Rectal smooth muscle tissue (tissue), 1 donor: Measurements from ENCODE around the gene MAST4.

ENCODE experiments used
- H3K27ac ChIP-seq: one replicate; pipeline ENCODE4 v1.7.0; 2013; ENCODE audit warnings: low read depth, low read length, inconsistent platforms
- H3K27me3 ChIP-seq: one replicate; pipeline ENCODE4 v1.7.0; 2013; ENCODE audit warnings: low read length; ENCODE audit not compliant: control insufficient read depth, insufficient read depth
- H3K36me3 ChIP-seq: one replicate; pipeline ENCODE4 v1.7.0; 2013; ENCODE audit warnings: low read length; ENCODE audit not compliant: control insufficient read depth, insufficient read depth
- H3K4me1 ChIP-seq: one replicate; pipeline ENCODE4 v1.7.0; 2013; ENCODE audit warnings: low read length; ENCODE audit not compliant: control insufficient read depth, insufficient read depth
- H3K4me3 ChIP-seq: one replicate; pipeline ENCODE4 v1.7.0; 2013; ENCODE audit warnings: low read length
- H3K9ac ChIP-seq: one replicate; pipeline ENCODE4 v1.7.0; 2013; ENCODE audit warnings: low read length

MAST4 gene

DNA sequence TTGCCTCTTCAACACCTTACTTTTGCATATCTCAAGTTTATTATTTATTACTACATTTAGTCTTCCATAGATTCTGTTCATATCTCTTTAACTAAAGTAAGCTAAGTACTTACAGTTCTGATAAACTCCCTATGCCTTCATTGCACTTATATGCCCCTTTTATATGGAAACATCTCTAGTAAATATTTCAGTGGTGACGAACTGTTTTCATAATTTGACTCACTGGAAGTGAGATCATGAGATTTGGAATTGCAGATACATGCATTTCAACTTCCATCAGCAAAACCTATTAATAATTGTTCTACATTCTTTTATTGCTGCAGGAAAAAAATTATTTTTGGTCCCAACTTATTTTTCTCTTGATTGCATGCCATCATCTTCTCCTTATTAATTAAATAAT lies 336.9 kb downstream of the MAST4 start:
- Histone ChIP-seq H3K36me3 (no peaks in the 10 kb centered on the region), H3K27ac (no peak overlapping the region), H3K9ac (no peak overlapping the region)

DNA sequence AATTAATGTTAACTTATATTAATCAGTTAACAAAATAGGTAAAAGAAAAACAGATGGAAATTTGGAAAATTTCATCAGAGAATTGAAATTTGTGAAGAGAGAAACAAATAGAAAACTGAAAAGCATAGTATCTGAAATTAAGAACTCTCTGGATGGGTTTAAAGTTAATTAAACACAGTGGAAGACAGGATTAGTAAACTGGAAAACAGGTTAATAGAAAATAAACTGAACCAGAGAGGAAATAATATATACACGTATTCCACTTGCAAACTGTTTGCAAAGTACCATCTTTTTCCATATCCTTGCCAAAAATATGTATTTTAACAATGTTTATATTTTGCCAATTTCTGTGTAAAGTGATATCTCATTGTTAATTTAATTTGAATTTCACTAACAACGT lies 342.9 kb downstream of the MAST4 start:
- no peaks in the 10 kb centered on the region for H3K27me3 ChIP-seq
- no peak overlapping the region for H3K27ac ChIP-seq
- no peaks in the 10 kb centered on the region for H3K4me1 ChIP-seq
- no peak overlapping the region for H3K9ac ChIP-seq
- no peaks in the 10 kb centered on the region for H3K36me3 ChIP-seq
- H3K4me3 ChIP-seq = no peak overlapping the region

More for the DNA sequence above, 336.9 kb downstream of the MAST4 start:
- H3K4me3 ChIP-seq = no peak overlapping the region
- no peaks in the 10 kb centered on the region for H3K4me1 ChIP-seq
- H3K27me3 ChIP-seq = no peaks in the 10 kb centered on the region

DNA sequence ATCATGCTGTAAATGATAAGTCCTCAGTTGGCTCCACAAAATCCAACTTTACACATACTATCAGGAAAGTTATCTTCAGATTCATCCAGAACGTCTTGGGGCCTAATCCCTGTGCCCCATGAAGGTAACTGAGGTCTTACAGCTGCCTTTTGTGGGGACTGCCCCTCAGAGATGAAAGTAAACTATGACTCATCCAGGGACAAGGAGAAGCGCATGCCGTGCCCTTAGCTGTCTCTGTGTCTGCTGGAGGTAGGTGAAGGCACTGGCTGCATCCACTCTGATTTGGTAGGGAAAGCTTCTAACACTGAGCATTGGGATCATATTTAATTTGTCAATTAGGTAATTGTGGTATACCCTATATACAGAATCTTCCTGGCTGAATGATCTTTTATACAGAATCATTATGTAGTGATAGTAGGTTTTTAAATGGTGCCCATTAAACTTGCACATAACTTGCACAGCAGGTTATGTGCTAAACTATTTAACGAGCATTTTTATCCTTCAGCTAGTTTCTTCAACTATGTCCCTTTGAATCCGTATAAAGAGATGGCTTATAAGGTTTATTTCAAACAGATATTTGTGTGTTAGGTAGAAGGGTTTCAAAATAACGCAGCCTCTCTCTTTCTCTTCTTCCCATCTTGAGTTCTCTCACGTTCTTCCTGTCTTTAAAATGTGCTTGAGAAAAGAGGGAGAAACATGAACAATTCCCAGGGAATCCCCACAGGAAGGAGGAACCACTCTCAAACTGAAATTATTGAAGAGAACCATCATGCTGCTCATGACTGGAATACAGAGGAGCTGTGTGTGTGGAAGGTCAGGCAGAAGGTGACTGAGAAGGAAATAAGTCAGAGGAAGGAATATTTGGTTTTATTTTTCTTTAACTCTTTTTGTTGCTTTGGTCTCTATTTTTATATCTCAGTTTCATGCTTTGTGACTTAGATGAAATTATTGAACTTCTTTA lies 349.5 kb downstream of the MAST4 start:
- H3K27me3 ChIP-seq = no peaks in the 10 kb centered on the region
- H3K36me3 ChIP-seq = no peaks in the 10 kb centered on the region
- no peak overlapping the region for H3K9ac ChIP-seq
- H3K4me3 ChIP-seq = no peak overlapping the region
- H3K27ac ChIP-seq = no peak overlapping the region
- H3K4me1 ChIP-seq = no peaks in the 10 kb centered on the region

DNA sequence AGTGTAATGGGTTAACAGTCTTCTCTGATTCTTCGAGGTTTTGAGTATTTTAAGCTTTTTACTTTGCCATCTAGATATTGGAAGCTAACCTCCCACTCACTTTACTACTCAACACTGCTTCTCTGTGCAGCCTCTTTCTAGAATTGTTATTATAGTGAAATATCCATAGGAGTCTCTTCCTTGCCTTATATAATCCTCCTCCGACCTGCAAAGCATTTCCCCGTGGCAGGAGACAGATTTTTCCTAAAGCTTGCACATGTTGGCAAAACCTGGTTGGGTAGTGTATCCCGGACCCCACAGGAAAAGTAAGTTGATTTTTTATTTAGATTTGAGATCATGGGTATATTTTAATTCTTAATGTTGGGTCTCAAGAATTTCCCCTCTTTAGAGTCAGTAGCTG lies 351.3 kb downstream of the MAST4 start:
- no peaks in the 10 kb centered on the region for H3K36me3 ChIP-seq
- H3K27me3 ChIP-seq = no peaks in the 10 kb centered on the region
- no peak overlapping the region for H3K27ac ChIP-seq
- H3K9ac ChIP-seq = no peak overlapping the region
- no peak overlapping the region for H3K4me3 ChIP-seq
- no peaks in the 10 kb centered on the region for H3K4me1 ChIP-seq

DNA sequence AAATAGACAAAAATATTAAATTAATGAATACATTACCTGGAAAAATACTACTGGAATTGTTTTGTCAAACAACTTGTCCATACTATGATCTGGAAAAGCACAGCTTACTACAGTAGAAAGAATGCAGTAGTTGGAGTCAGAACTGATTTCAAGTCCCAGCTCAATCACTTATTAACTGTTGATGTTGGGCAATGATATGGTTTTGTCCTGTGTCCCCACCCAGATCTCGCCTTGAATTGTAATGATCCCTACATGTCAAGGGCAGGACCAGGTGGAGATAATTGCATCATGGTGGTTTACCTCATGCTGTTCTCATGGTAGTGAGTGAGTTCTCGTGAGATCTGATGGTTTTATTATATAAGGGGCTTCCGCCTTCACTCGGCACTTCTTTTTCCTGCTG lies 352.9 kb downstream of the MAST4 start:
- Histone ChIP-seq H3K27ac (no peak overlapping the region), H3K36me3 (no peaks in the 10 kb centered on the region), H3K4me1 (no peaks in the 10 kb centered on the region), H3K27me3 (no peaks in the 10 kb centered on the region), H3K9ac (no peak overlapping the region), H3K4me3 (no peak overlapping the region)

DNA sequence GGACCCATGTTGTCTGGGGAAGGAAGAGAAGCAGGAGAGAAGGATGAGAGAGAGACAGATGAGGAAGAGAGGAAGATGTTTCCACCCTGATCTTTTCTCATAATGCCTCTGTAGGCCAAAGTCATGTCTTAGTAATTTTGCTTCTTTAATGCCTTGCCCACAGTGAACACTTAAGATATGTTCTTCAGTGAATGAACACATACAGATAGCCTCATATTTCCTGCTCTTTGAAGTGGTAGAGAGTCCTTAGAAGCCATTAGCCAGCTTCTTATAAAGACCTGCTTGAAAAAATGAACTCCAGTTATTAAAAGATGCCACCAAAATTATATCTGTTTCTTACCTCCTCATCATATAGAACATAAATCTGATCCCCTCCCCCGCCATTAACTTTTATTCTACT lies 356.0 kb downstream of the MAST4 start:
- H3K27ac ChIP-seq = no peak overlapping the region
- H3K4me3 ChIP-seq = no peak overlapping the region
- no peaks in the 10 kb centered on the region for H3K4me1 ChIP-seq
- H3K36me3 ChIP-seq = no peaks in the 10 kb centered on the region
- no peaks in the 10 kb centered on the region for H3K27me3 ChIP-seq
- H3K9ac ChIP-seq = no peak overlapping the region

DNA sequence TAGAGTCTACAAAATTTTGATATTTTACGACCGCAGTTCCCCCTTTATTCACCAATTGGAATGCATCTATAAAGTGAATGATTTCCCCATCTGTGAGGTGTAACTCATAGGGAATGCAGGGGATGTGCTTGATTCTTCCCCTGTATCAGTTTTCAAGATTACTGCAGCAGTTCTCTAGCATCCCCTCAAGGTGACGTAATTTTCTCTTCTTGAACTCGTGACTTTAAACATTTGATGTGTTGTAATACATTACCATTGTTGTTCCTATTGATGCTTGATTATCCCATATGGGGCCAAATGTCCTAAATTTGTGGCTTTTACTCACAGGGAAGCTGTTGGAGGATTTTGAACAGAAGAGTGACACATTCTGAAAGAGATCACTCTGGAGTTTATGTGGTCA lies 360.2 kb downstream of the MAST4 start:
- peaks cover 4% of the 10 kb centered on the region for H3K4me1 ChIP-seq
- H3K27me3 ChIP-seq = no peaks in the 10 kb centered on the region
- H3K27ac ChIP-seq = no peak overlapping the region
- H3K4me3 ChIP-seq = no peak overlapping the region
- H3K36me3 ChIP-seq = no peaks in the 10 kb centered on the region
- no peak overlapping the region for H3K9ac ChIP-seq

DNA sequence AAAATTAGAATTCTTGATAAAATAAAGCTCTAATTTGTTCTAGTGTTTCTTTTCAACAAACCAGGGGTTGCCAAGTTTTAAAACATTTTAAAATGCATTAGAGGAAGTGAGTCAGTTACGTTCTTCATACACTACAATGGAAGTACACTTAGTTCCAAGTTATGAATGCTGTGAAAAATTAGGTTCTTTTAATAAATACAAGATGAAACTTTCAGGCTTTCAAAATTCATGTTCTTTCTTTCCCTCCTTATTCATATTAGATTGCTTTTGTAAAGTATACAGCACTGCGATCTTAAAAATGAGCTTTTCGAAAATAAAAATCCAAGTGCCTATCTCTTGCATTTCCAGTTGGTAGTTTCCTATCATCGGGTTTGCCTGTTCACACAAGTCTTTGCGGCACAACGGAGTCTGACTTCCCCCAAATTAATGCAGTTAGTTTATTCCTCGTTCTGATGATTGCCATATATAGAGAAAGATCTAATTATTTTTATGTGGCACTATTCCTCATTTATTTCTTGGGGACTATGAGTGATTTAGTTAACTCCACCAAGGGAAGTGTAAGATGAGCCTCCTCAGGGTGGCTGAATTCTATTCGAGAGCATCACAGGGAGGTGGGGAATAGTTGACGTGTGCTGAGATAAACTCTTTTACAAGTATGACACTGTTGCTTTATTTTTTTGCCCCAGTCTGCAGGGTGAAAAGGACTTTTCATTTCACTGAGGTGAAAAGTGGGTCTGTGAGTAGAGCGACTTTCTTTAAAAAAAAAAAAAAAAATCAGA lies 362.2 kb downstream of the MAST4 start:
- H3K27me3 ChIP-seq = no peaks in the 10 kb centered on the region
- no peak overlapping the region for H3K9ac ChIP-seq
- H3K4me1 ChIP-seq = peaks cover 4% of the 10 kb centered on the region
- no peaks in the 10 kb centered on the region for H3K36me3 ChIP-seq
- peak overlapping the region; percentile 45 for H3K27ac ChIP-seq
- H3K4me3 ChIP-seq = peak overlapping the region; percentile 54

DNA sequence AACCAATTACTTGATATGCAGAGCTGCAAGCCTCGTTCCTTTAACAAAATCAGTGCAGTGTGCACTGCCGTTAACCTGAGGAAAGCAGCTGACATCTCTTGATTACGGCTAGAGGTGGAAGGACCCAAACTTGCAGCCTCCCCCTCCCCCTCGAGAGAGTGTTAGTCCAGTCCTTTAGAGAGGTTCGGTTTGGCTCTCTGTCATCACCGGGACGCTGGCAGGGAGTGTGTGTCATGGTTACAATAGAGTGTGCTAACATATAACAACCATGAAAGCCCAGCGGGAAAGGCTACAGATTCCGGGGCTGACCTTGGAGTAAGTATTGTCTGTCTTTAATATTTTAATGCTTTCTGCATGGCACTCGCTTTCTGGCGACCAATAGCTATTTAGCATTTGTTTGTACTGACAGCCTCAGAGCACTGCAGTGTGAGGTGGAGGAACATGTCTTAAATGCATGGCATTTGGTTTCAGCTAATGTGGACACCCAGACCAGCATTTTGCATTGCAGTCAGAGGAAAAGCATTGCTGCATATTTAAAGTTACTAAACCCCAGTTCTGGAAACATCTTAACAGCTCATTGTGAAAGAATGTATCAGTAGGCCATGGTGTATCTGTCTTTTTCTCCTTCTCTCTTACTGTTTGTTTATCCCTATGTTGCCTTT lies 362.9 kb downstream of the MAST4 start:
- no peaks in the 10 kb centered on the region for H3K27me3 ChIP-seq
- H3K4me1 ChIP-seq = peaks cover 4% of the 10 kb centered on the region
- H3K27ac ChIP-seq = peak overlapping the region; percentile 45
- H3K9ac ChIP-seq = peak overlapping the region; percentile 16
- H3K4me3 ChIP-seq = peak overlapping the region; percentile 54
- H3K36me3 ChIP-seq = no peaks in the 10 kb centered on the region

DNA sequence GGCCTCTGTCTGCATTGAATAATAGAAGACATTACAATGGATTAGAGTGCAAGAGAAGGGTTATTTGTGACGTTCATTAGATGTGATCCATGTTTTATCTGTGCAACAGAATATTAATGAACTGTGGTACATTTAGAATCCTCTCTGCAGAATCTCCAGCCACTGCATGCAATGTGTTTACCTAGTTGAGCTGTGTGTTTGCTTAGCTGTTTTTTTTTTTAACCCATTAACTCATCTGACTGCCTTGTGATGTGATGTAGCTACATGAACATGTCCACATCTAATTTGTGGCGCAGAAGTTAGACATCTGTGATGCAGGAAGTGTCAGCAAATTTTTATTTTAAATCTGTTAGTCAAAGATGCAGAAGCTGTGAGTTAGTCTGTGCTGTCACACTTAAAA lies 363.5 kb downstream of the MAST4 start:
- no peak overlapping the region for H3K9ac ChIP-seq

DNA sequence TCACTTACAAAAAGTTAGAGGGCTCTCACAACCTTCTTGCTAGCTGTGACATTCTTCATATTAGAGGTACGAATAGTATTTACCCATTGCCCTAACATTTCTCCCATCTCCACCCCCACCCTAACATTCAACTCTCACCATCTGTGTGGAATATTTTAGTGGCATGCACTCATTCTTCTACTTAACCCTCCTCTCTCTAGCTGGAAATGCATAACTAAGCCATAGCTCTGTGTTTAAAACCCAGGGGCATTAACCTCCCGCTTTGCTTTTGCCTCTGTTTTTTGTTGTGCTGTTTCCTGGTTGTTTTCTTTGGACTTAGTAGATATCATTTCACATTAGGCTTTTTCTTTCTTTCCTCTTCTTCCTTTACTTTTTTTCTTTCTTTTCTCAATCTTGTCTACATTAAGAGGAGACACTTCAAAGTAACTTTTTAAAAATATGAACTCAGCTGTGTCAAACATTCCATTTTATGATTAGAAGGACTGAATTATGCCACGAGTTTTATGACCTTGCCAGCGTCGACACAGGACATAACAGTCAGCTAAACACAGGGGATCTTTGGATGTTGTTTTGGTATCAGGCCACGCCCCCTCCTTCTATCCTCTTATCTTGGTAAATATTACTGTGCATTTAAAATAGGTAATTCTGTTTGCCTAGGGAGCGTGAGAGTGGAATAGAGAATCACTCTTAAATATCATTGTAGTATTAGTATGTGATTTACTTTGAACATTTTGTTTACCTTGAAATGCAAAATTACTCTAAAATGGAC lies 364.4 kb downstream of the MAST4 start:
- Histone ChIP-seq H3K9ac (no peak overlapping the region), H3K4me1 (peaks cover 4% of the 10 kb centered on the region), H3K36me3 (no peaks in the 10 kb centered on the region), H3K27ac (no peak overlapping the region), H3K4me3 (peak overlapping the region; percentile 19), H3K27me3 (no peaks in the 10 kb centered on the region)

More for the DNA sequence above, 363.5 kb downstream of the MAST4 start:
- H3K4me1 ChIP-seq = peaks cover 4% of the 10 kb centered on the region
- H3K27ac ChIP-seq = no peak overlapping the region
- no peaks in the 10 kb centered on the region for H3K27me3 ChIP-seq
- peak overlapping the region; percentile 54 for H3K4me3 ChIP-seq
- H3K36me3 ChIP-seq = no peaks in the 10 kb centered on the region

DNA sequence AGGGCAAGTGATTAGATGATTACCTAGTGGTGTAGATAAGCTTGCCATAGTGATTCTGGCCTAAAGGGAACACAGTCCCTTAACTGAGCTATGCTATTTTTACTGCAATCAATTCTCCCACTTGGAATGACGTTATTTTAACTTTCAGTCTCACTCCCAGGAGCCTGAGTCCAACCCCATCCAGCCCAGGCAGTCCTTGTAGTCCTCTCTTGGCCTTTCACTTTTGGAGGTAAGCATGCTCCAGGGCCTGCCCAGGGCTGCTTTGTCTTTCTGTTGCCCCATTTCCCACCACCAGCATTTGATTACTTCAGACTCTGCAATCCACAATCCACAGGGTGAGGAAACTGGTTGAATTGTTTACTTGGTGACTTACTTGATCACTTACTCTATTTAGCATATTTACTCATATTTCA lies 367.4 kb downstream of the MAST4 start:
- H3K4me3 ChIP-seq = no peak overlapping the region
- H3K9ac ChIP-seq = no peak overlapping the region
- no peaks in the 10 kb centered on the region for H3K4me1 ChIP-seq
- H3K27me3 ChIP-seq = no peaks in the 10 kb centered on the region
- H3K27ac ChIP-seq = no peak overlapping the region
- no peaks in the 10 kb centered on the region for H3K36me3 ChIP-seq
